Endodermal cell (in vitro differentiated cells): ENCODE results near the gene ACTG2. TPM values are rescaled to one million over a fixed set of nuclear protein-coding genes. Genes with fewer than 3 reads are reported as not detected.
"Not testable (repeated sequence)": the region's sequence is repeated elsewhere in the genome, so short reads cannot be mapped to it uniquely, and the experiment has no call there.

Source experiments
- DNase-seq: peaks from one replicate; pipeline ENCODE4 v3.0.0-alpha.2; 2017
- H3K27ac ChIP-seq: 2 replicates; pipeline ENCODE4 v1.5.1; 2013; ENCODE audit warnings: mild to moderate bottlenecking, low read depth, low read length, moderate library complexity
- H3K27me3 ChIP-seq: 2 replicates; pipeline ENCODE4 v1.6.1; 2013; ENCODE audit warnings: mild to moderate bottlenecking, low read length, moderate library complexity; ENCODE audit not compliant: insufficient read depth, control insufficient read depth, poor library complexity, severe bottlenecking
- H3K36me3 ChIP-seq: 2 replicates; pipeline ENCODE4 v1.7.0; 2013; ENCODE audit warnings: mild to moderate bottlenecking, low read length, moderate library complexity; ENCODE audit not compliant: control insufficient read depth, insufficient read depth
- H3K4me1 ChIP-seq: one replicate; pipeline ENCODE4 v1.7.0; 2013; ENCODE audit warnings: low read length; ENCODE audit not compliant: control insufficient read depth, insufficient read depth
- H3K4me3 ChIP-seq: 2 replicates; pipeline ENCODE4 v1.5.1; 2013; ENCODE audit warnings: mild to moderate bottlenecking, low read length, moderate library complexity
- H3K9ac ChIP-seq: 2 replicates; pipeline ENCODE4 v1.6.1; 2013; ENCODE audit warnings: mild to moderate bottlenecking, low read length, moderate library complexity; ENCODE audit not compliant: poor library complexity, severe bottlenecking; ENCODE audit errors: extremely low read depth
- H3K9me3 ChIP-seq: 2 replicates; pipeline ENCODE4 v1.6.1; 2013; ENCODE audit warnings: mild to moderate bottlenecking, low read length, moderate library complexity; ENCODE audit not compliant: control insufficient read depth
- H3K27ac Mint-ChIP-seq: 2 replicates; pipeline ENCODE4 v1.8.0; 2020; ENCODE audit warnings: mixed read lengths
- H3K27me3 Mint-ChIP-seq: 2 replicates; pipeline ENCODE4 v1.8.0; 2021; ENCODE audit warnings: mild to moderate bottlenecking, mixed read lengths; ENCODE audit not compliant: insufficient read depth
- H3K36me3 Mint-ChIP-seq: 2 replicates; pipeline ENCODE4 v1.8.0; 2020; ENCODE audit warnings: low read depth, mixed read lengths
- H3K4me1 Mint-ChIP-seq: 2 replicates; pipeline ENCODE4 v1.8.0; 2020; ENCODE audit warnings: mixed read lengths
- H3K4me3 Mint-ChIP-seq: 2 replicates; pipeline ENCODE4 v1.8.0; 2020; ENCODE audit warnings: mild to moderate bottlenecking, moderate library complexity, mixed read lengths
- H3K9me3 Mint-ChIP-seq: 2 replicates; pipeline ENCODE4 v1.8.0; 2020; ENCODE audit warnings: mild to moderate bottlenecking, mixed read lengths
- WGBS, 2 experiments: methylation state at CpG; one replicate each; pipeline versions ENCODE4 v1.1.5 to v1.1.7; 2013; ENCODE audit warnings: missing lambda C conversion rate in 2 of 2, mixed read lengths in 1 of 2; ENCODE audit not compliant: insufficient coverage in 1 of 2, insufficient read length in 1 of 2; 5-methylcytosine and 5-hydroxymethylcytosine counted together
- total RNA-seq, 2 donors: library from RNA; stranded (reverse); fragmentation: NEBNext Ultra II Directional in 1 of 2; extraction: Animal tissue kit (Norgen Biotek cat#: 25700) in 1 of 2; gene quantifications; 2 replicates in 1 of 2; 3 replicates in 1 of 2; pipeline ENCODE4 v1.2.1, GENCODE V29; 2021
- TF ChIP-seq, protein P1 (sequence below): fragments of 200-600 bp; sonication (generic); conservative IDR thresholded peaks from 2 replicates; pipeline ENCODE4 v1.5.0; 2021; ENCODE audit warnings: antibody characterized with exemption, mild to moderate bottlenecking

ACTG2 gene
- total RNA-seq, 2 donors from 2014 or later, result 1.5 to 1.6 TPM

- Histone ChIP-seq H3K9ac (no peak overlapping the region), H3K4me3 (no peak overlapping the region), H3K27ac (no peak overlapping the region), H3K36me3 (peaks cover 66% of the 10 kb centered on the region), H3K27me3 (no peaks in the 10 kb centered on the region), H3K4me1 (no peaks in the 10 kb centered on the region), H3K9me3 (no peaks in the 10 kb centered on the region)
- H3K9me3 Mint-ChIP-seq, result no peaks in the 10 kb centered on the region
- no peaks in the 10 kb centered on the region for H3K27me3 Mint-ChIP-seq
- DNase-seq, result peak; percentile 22
- H3K27ac Mint-ChIP-seq, result no peak overlapping the region
- peaks cover 6% of the 10 kb centered on the region for H3K4me1 Mint-ChIP-seq
- TF ChIP-seq, protein P1, sequence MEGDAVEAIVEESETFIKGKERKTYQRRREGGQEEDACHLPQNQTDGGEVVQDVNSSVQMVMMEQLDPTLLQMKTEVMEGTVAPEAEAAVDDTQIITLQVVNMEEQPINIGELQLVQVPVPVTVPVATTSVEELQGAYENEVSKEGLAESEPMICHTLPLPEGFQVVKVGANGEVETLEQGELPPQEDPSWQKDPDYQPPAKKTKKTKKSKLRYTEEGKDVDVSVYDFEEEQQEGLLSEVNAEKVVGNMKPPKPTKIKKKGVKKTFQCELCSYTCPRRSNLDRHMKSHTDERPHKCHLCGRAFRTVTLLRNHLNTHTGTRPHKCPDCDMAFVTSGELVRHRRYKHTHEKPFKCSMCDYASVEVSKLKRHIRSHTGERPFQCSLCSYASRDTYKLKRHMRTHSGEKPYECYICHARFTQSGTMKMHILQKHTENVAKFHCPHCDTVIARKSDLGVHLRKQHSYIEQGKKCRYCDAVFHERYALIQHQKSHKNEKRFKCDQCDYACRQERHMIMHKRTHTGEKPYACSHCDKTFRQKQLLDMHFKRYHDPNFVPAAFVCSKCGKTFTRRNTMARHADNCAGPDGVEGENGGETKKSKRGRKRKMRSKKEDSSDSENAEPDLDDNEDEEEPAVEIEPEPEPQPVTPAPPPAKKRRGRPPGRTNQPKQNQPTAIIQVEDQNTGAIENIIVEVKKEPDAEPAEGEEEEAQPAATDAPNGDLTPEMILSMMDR, result no peak
- H3K4me3 Mint-ChIP-seq, result no peak overlapping the region
- H3K36me3 Mint-ChIP-seq, result peaks cover 22% of the 10 kb centered on the region
Measured at GRCh38 chr2:73937899-73938298, 45.1 kb downstream of the ACTG2 start.

GRCh38 chr2:73938718-73939352, 46.0 kb downstream of the ACTG2 start:
- no peak overlapping the region for H3K4me3 Mint-ChIP-seq
- 94 to 97% methylated on average over 5 of the region's 5 CpGs for WGBS, 2 experiments
- no peaks in the 10 kb centered on the region for H3K9me3 Mint-ChIP-seq
- H3K36me3 ChIP-seq, result peaks cover 64% of the 10 kb centered on the region
- no peaks in the 10 kb centered on the region for H3K9me3 ChIP-seq
- DNase-seq, result no peak
- H3K4me1 Mint-ChIP-seq, result peaks cover 6% of the 10 kb centered on the region
- H3K4me1 ChIP-seq, result no peaks in the 10 kb centered on the region
- no peak overlapping the region for H3K4me3 ChIP-seq
- no peaks in the 10 kb centered on the region for H3K27me3 ChIP-seq
- no peaks in the 10 kb centered on the region for H3K27me3 Mint-ChIP-seq
- no peak overlapping the region for H3K27ac ChIP-seq
- H3K36me3 Mint-ChIP-seq, result peaks cover 24% of the 10 kb centered on the region
- no peak overlapping the region for H3K9ac ChIP-seq
- TF ChIP-seq, protein P1, result no peak
- no peak overlapping the region for H3K27ac Mint-ChIP-seq

DNA sequence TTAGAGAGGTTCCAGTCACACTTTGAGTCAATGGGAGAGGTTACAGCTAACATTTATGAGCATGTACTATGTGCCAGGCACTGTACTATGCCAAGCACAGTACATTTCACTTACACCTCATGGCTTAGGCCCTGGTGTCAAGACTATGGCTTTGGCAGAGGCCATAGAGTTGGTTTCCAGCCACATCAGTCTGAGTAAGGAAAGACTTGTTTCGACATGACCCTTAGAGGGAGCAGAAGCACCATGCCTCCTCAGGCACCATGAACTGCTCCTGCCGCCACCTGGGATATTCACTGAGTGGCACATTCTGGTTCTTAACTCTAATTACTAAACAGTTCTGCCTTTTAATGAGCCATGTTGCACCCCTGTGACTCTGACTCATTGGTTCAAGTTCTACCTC, 46.6 kb downstream of the ACTG2 start:
- Mint-ChIP-seq H3K4me3 (no peak overlapping the region), H3K9me3 (no peaks in the 10 kb centered on the region), H3K4me1 (peaks cover 6% of the 10 kb centered on the region), H3K27me3 (no peaks in the 10 kb centered on the region), H3K27ac (no peak overlapping the region), H3K36me3 (peaks cover 25% of the 10 kb centered on the region)
- Histone ChIP-seq H3K4me1 (no peaks in the 10 kb centered on the region), H3K27ac (no peak overlapping the region), H3K36me3 (peaks cover 65% of the 10 kb centered on the region), H3K27me3 (no peaks in the 10 kb centered on the region), H3K9ac (no peak overlapping the region), H3K9me3 (no peaks in the 10 kb centered on the region), H3K4me3 (no peak overlapping the region)
- 94 to 100% methylated on average over 2 of the region's 2 CpGs for WGBS, 2 experiments
- TF ChIP-seq, protein P1, result peak; percentile 58
- peak; percentile 61 for DNase-seq

GRCh38 chr2:73940066-73940465, 47.3 kb downstream of the ACTG2 start:
- H3K4me3 Mint-ChIP-seq, DNase-seq, H3K4me1 Mint-ChIP-seq, H3K27ac Mint-ChIP-seq, H3K9me3 Mint-ChIP-seq, H3K9ac ChIP-seq, H3K4me1 ChIP-seq, H3K27me3 Mint-ChIP-seq, H3K27me3 ChIP-seq, H3K4me3 ChIP-seq, H3K27ac ChIP-seq, H3K9me3 ChIP-seq: not testable (repeated sequence)
- 80 to 100% methylated on average over 1 of the region's 1 CpG for WGBS, 2 experiments
- peaks cover 65% of the 10 kb centered on the region for H3K36me3 ChIP-seq
- H3K36me3 Mint-ChIP-seq, result peaks cover 31% of the 10 kb centered on the region
